K562 (cell line): ENCODE measurements around the gene PKLR. TPM values are rescaled to one million over a fixed set of nuclear protein-coding genes. Genes with fewer than 3 reads are reported as not detected.

Experiments used
- HCFC1 ChIP-seq: IDR thresholded peaks from 2 replicates; pipeline ENCODE4 v1.6.1; 2012; ENCODE audit warnings: low read depth, low read length, improper control_type of control experiment
- HMG20A ChIP-seq: fragments of 450-650 bp; formaldehyde crosslinking; conservative IDR thresholded peaks from 2 replicates; pipeline ENCODE4 v1.4.0; 2020; ENCODE audit warnings: mild to moderate bottlenecking, mixed read lengths
- KLF16 ChIP-seq: IDR thresholded peaks from 2 replicates; pipeline ENCODE4 v1.6.1; 2016; ENCODE audit warnings: antibody characterized with exemption
- NR4A1 ChIP-seq, 2 experiments: fragments of 250-450 bp in 1 of 2; fragments of 450-650 bp in 1 of 2; sonication (Bioruptor Pico) in 1 of 2; IDR thresholded peaks; 2 replicates each; pipeline versions ENCODE4 v1.4.0 to v1.6.1; 2016 to 2020; ENCODE audit warnings: mild to moderate bottlenecking in 2 of 2, missing compliant biosample characterization in 1 of 2, missing genetic modification characterization in 1 of 2, moderate library complexity in 1 of 2
- TRIM24 ChIP-seq, 2 experiments: fragments of 450-650 bp; IDR thresholded peaks; 2 replicates each; pipeline ENCODE4 v1.6.1; 2016
- XRCC3 ChIP-seq: fragments of 450-650 bp; IDR thresholded peaks from 2 replicates; pipeline ENCODE4 v1.6.1; 2017; ENCODE audit warnings: mild to moderate bottlenecking, moderate library complexity
- polyA plus RNA-seq, 8 experiments: library from polyadenylated mRNA; depleted of rRNA in 4 of 8; stranded (reverse) in 5 of 8; unstranded in 3 of 8; fragments of >200 nt; fragmentation: Nextera tagmentation in 2 of 8; fragmentation: Illumina TruSeq in 1 of 8; extraction: Ambion mirVana in 2 of 8; extraction: Trizol in 1 of 8; gene quantifications; 2 replicates each; pipeline versions ENCODE4 v1.2.1 to v1.2.3, GENCODE V29; 2011 to 2014; ENCODE audit warnings: inconsistent platforms in 1 of 8, missing spikeins in 1 of 8
- total RNA-seq, 7 experiments: library from RNA; depleted of rRNA in 6 of 7; stranded (reverse); fragments of >200 nt in 6 of 7; fragmentation: Illumina TruSeq in 2 of 7; extraction: Trizol in 2 of 7; gene quantifications; 2 replicates each; pipeline versions ENCODE4 v1.2.1 to v1.2.3, GENCODE V29; 2011 to 2021; ENCODE audit warnings: low replicate concordance in 1 of 7
- TF ChIP-seq, protein P1 (sequence below): fragments of 450-650 bp; IDR thresholded peaks from 2 replicates; pipeline ENCODE4 v1.6.1; 2017; ENCODE audit warnings: antibody characterized with exemption
- TF ChIP-seq, protein P2 (sequence below): fragments of 150-350 bp; conservative IDR thresholded peaks from 2 replicates; pipeline ENCODE4 v1.6.1; 2014; ENCODE audit warnings: low read length
- TF ChIP-seq, protein P3 (sequence below): sonication (generic); formaldehyde crosslinking; IDR thresholded peaks from 2 replicates; pipeline ENCODE4 v1.8.1; 2023; ENCODE audit warnings: missing genetic modification reagents, mild to moderate bottlenecking, borderline replicate concordance
- TF ChIP-seq, protein P4 (sequence below): sonication (generic); formaldehyde crosslinking; IDR thresholded peaks from 2 replicates; pipeline ENCODE4 v1.8.1; 2023; ENCODE audit warnings: mild to moderate bottlenecking, missing genetic modification reagents
- TF ChIP-seq, protein P5 (sequence below): fragments of 250-450 bp; sonication (Bioruptor Pico); IDR thresholded peaks from 2 replicates; pipeline ENCODE4 v1.8.0; 2021; ENCODE audit warnings: borderline replicate concordance, mild to moderate bottlenecking, moderate library complexity; ENCODE audit not compliant: poor library complexity, severe bottlenecking
- TF ChIP-seq, protein P6 (sequence below): fragments of 450-650 bp; formaldehyde crosslinking; IDR thresholded peaks from 2 replicates; pipeline ENCODE4 v1.4.0; 2022; ENCODE audit warnings: missing genetic modification characterization

The PKLR gene
- total and polyA plus RNA-seq, 9 of the 15 experiments (the other 6 are each of a cell fraction or from before 2014, with no cell fraction given), result 10.7 to 78.4 (median 38.2) TPM

DNA sequence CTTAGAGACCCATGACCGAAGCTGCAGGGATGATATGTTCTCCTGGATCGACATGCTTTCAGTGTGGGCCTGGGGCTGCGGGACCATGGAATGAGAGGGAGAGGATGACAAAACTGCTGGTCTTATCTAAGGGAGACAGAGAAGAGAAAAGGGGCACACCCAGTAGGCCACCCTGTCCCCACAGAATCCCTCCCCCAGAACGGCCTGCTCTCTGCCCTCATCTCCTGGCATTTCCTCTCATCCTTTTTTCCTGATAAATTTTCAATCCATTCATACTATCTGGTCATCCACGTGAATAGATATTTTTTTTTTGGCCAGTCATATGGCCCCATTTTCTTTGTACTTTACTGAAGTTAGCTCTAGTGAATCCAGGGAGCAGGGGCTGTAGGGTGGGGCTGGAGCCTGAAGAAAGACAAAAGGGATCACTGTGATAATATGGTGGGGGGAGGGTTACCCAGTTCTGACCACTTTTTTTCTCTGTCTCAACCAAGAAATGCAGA lies at the start of gene PKLR (continued):
- TF ChIP-seq, protein P1, sequence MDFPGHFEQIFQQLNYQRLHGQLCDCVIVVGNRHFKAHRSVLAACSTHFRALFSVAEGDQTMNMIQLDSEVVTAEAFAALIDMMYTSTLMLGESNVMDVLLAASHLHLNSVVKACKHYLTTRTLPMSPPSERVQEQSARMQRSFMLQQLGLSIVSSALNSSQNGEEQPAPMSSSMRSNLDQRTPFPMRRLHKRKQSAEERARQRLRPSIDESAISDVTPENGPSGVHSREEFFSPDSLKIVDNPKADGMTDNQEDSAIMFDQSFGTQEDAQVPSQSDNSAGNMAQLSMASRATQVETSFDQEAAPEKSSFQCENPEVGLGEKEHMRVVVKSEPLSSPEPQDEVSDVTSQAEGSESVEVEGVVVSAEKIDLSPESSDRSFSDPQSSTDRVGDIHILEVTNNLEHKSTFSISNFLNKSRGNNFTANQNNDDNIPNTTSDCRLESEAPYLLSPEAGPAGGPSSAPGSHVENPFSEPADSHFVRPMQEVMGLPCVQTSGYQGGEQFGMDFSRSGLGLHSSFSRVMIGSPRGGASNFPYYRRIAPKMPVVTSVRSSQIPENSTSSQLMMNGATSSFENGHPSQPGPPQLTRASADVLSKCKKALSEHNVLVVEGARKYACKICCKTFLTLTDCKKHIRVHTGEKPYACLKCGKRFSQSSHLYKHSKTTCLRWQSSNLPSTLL, result no peak
- TF ChIP-seq, protein P2, sequence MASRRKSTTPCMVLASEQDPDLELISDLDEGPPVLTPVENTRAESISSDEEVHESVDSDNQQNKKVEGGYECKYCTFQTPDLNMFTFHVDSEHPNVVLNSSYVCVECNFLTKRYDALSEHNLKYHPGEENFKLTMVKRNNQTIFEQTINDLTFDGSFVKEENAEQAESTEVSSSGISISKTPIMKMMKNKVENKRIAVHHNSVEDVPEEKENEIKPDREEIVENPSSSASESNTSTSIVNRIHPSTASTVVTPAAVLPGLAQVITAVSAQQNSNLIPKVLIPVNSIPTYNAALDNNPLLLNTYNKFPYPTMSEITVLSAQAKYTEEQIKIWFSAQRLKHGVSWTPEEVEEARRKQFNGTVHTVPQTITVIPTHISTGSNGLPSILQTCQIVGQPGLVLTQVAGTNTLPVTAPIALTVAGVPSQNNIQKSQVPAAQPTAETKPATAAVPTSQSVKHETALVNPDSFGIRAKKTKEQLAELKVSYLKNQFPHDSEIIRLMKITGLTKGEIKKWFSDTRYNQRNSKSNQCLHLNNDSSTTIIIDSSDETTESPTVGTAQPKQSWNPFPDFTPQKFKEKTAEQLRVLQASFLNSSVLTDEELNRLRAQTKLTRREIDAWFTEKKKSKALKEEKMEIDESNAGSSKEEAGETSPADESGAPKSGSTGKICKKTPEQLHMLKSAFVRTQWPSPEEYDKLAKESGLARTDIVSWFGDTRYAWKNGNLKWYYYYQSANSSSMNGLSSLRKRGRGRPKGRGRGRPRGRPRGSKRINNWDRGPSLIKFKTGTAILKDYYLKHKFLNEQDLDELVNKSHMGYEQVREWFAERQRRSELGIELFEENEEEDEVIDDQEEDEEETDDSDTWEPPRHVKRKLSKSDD, result no peak
- TF ChIP-seq HCFC1, result no peak
- no peak for TF ChIP-seq XRCC3
- TF ChIP-seq, protein P3, sequence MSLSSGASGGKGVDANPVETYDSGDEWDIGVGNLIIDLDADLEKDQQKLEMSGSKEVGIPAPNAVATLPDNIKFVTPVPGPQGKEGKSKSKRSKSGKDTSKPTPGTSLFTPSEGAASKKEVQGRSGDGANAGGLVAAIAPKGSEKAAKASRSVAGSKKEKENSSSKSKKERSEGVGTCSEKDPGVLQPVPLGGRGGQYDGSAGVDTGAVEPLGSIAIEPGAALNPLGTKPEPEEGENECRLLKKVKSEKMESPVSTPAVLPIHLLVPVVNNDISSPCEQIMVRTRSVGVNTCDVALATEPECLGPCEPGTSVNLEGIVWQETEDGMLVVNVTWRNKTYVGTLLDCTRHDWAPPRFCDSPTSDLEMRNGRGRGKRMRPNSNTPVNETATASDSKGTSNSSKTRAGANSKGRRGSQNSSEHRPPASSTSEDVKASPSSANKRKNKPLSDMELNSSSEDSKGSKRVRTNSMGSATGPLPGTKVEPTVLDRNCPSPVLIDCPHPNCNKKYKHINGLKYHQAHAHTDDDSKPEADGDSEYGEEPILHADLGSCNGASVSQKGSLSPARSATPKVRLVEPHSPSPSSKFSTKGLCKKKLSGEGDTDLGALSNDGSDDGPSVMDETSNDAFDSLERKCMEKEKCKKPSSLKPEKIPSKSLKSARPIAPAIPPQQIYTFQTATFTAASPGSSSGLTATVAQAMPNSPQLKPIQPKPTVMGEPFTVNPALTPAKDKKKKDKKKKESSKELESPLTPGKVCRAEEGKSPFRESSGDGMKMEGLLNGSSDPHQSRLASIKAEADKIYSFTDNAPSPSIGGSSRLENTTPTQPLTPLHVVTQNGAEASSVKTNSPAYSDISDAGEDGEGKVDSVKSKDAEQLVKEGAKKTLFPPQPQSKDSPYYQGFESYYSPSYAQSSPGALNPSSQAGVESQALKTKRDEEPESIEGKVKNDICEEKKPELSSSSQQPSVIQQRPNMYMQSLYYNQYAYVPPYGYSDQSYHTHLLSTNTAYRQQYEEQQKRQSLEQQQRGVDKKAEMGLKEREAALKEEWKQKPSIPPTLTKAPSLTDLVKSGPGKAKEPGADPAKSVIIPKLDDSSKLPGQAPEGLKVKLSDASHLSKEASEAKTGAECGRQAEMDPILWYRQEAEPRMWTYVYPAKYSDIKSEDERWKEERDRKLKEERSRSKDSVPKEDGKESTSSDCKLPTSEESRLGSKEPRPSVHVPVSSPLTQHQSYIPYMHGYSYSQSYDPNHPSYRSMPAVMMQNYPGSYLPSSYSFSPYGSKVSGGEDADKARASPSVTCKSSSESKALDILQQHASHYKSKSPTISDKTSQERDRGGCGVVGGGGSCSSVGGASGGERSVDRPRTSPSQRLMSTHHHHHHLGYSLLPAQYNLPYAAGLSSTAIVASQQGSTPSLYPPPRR (CRISPR knock-in tag), result no peak
- peak; percentile 23; the same call in 1 of the 2 replicates for TF ChIP-seq KLF16
- TF ChIP-seq, protein P4, sequence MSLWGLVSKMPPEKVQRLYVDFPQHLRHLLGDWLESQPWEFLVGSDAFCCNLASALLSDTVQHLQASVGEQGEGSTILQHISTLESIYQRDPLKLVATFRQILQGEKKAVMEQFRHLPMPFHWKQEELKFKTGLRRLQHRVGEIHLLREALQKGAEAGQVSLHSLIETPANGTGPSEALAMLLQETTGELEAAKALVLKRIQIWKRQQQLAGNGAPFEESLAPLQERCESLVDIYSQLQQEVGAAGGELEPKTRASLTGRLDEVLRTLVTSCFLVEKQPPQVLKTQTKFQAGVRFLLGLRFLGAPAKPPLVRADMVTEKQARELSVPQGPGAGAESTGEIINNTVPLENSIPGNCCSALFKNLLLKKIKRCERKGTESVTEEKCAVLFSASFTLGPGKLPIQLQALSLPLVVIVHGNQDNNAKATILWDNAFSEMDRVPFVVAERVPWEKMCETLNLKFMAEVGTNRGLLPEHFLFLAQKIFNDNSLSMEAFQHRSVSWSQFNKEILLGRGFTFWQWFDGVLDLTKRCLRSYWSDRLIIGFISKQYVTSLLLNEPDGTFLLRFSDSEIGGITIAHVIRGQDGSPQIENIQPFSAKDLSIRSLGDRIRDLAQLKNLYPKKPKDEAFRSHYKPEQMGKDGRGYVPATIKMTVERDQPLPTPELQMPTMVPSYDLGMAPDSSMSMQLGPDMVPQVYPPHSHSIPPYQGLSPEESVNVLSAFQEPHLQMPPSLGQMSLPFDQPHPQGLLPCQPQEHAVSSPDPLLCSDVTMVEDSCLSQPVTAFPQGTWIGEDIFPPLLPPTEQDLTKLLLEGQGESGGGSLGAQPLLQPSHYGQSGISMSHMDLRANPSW (CRISPR knock-in tag), result no peak
- peak in 1 of 2 experiments; percentile 10; a peak in 1 of 4 replicates for TF ChIP-seq TRIM24 (IDR thresholded peaks at IDR 0.05)
- TF ChIP-seq, protein P5, sequence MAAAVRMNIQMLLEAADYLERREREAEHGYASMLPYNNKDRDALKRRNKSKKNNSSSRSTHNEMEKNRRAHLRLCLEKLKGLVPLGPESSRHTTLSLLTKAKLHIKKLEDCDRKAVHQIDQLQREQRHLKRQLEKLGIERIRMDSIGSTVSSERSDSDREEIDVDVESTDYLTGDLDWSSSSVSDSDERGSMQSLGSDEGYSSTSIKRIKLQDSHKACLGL (CRISPR knock-in tag), result no peak
- no peak for TF ChIP-seq NR4A1 (CRISPR knock-in tag; IDR thresholded peaks at IDR 0.05)
- no peak for TF ChIP-seq NR4A1 (tag; IDR thresholded peaks at IDR 0.05)
- TF ChIP-seq, protein P6, sequence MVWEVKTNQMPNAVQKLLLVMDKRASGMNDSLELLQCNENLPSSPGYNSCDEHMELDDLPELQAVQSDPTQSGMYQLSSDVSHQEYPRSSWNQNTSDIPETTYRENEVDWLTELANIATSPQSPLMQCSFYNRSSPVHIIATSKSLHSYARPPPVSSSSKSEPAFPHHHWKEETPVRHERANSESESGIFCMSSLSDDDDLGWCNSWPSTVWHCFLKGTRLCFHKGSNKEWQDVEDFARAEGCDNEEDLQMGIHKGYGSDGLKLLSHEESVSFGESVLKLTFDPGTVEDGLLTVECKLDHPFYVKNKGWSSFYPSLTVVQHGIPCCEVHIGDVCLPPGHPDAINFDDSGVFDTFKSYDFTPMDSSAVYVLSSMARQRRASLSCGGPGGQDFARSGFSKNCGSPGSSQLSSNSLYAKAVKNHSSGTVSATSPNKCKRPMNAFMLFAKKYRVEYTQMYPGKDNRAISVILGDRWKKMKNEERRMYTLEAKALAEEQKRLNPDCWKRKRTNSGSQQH (CRISPR knock-in tag), result no peak
- no peak for TF ChIP-seq HMG20A
